Vagina (tissue), 2 donors: ENCODE measurements around the gene PTPN14. TPM values are rescaled to one million over a fixed set of nuclear protein-coding genes. Genes with fewer than 3 reads are reported as not detected.

ENCODE experiments used
- DNase-seq, 2 donors: peaks; one replicate each; pipeline ENCODE4 v3.0.0-alpha.2; 2017; ENCODE audit errors: extremely low spot score in 2 of 2
- H3K27ac ChIP-seq: fragments of 200-600 bp; sonication (generic); one replicate; pipeline ENCODE4 v1.5.1; 2019
- H3K27me3 ChIP-seq: fragments of 200-600 bp; sonication (generic); one replicate; pipeline ENCODE4 v1.5.1; 2019
- H3K36me3 ChIP-seq, 2 donors: fragments of 200-600 bp; sonication (generic); one replicate each; pipeline ENCODE4 v1.5.1; 2017 to 2019
- H3K4me1 ChIP-seq: fragments of 200-600 bp; sonication (generic); one replicate; pipeline ENCODE4 v1.5.1; 2019
- H3K4me3 ChIP-seq, 2 donors: fragments of 200-600 bp; sonication (generic); 1 replicate in 1 of 2; 2 replicates in 1 of 2; pipeline ENCODE4 v1.5.1; 2016 to 2019
- H3K9me3 ChIP-seq: fragments of 200-600 bp; sonication (generic); one replicate; pipeline ENCODE4 v1.5.1; 2019
- CTCF ChIP-seq, 3 experiments: fragments of 450-650 bp in 2 of 3; fragments of 200-600 bp in 1 of 3; sonication (generic) in 1 of 3; IDR thresholded peaks; one replicate each; pipeline ENCODE4 v1.5.1; 2017 to 2019; ENCODE audit warnings: antibody characterized with exemption in 3 of 3, mild to moderate bottlenecking in 2 of 3, moderate library complexity in 2 of 3
- POLR2A ChIP-seq, 2 donors: fragments of 450-650 bp; IDR thresholded peaks; one replicate each; pipeline ENCODE4 v1.6.1; 2017; ENCODE audit warnings: antibody characterized with exemption in 2 of 2, mild to moderate bottlenecking in 2 of 2, moderate library complexity in 2 of 2
- POLR2AphosphoS5 ChIP-seq, 2 donors: sonication (generic); formaldehyde crosslinking; IDR thresholded peaks; one replicate each; pipeline ENCODE4 v1.9.0; 2017; ENCODE audit warnings: antibody characterized with exemption in 2 of 2, mild to moderate bottlenecking in 2 of 2, low read depth in 1 of 2; ENCODE audit not compliant: insufficient read depth in 1 of 2
- intact Hi-C: fragments of 100-400 bp; cut with DNase I; formaldehyde crosslinking; loops from one replicate; pipeline ENCODE4 v1.15.1; 2023
- total RNA-seq: library from RNA; depleted of rRNA; stranded (reverse); fragments of >200 nt; gene quantifications from one replicate; pipeline ENCODE4 v1.2.3, GENCODE V29; 2016

PTPN14 gene
- total RNA-seq, 1 donor from 2014 or later, result 24.3 TPM

- TF ChIP-seq POLR2A (IDR thresholded peaks at IDR 0.05), result no peak
- TF ChIP-seq POLR2AphosphoS5 (IDR thresholded peaks at IDR 0.05; ENCODE audit: insufficient read depth in 1 of 2, low read depth in 1 of 2), result no peak
- TF ChIP-seq CTCF (IDR thresholded peaks at IDR 0.05), result no peak
- Histone ChIP-seq H3K4me1 (peaks cover 11% of the 10 kb centered on the region), H3K27ac (no peak overlapping the region), H3K36me3 (no peaks in the 10 kb centered on the region), H3K27me3 (no peaks in the 10 kb centered on the region), H3K9me3 (no peaks in the 10 kb centered on the region), H3K4me3 (no peak overlapping the region)
- no peak for DNase-seq
- intact Hi-C loops, result no loop called here
These were observed 125.0 kb downstream of the PTPN14 start for GRCh38 chr1:214426426-214426812.

- no peak for DNase-seq
- H3K27ac ChIP-seq, result no peak overlapping the region
- H3K4me3 ChIP-seq, result no peak overlapping the region
- H3K4me1 ChIP-seq, result peaks cover 16% of the 10 kb centered on the region
- intact Hi-C loops, result no loop called here
- no peak for TF ChIP-seq POLR2A (IDR thresholded peaks at IDR 0.05)
- TF ChIP-seq CTCF (IDR thresholded peaks at IDR 0.05), result no peak
- no peak for TF ChIP-seq POLR2AphosphoS5 (IDR thresholded peaks at IDR 0.05; ENCODE audit: insufficient read depth in 1 of 2, low read depth in 1 of 2)
- no peaks in the 10 kb centered on the region for H3K27me3 ChIP-seq
- H3K9me3 ChIP-seq, result no peaks in the 10 kb centered on the region
- H3K36me3 ChIP-seq, result no peaks in the 10 kb centered on the region
These were observed 125.5 kb downstream of the PTPN14 start for GRCh38 chr1:214425716-214426425.

- Histone ChIP-seq H3K9me3 (no peaks in the 10 kb centered on the region), H3K27ac (no peak overlapping the region), H3K27me3 (no peaks in the 10 kb centered on the region), H3K4me3 (no peak overlapping the region), H3K36me3 (no peaks in the 10 kb centered on the region), H3K4me1 (peaks cover 22% of the 10 kb centered on the region)
- TF ChIP-seq POLR2AphosphoS5 (IDR thresholded peaks at IDR 0.05; ENCODE audit: insufficient read depth in 1 of 2, low read depth in 1 of 2) (no peak), CTCF (IDR thresholded peaks at IDR 0.05) (no peak), POLR2A (IDR thresholded peaks at IDR 0.05) (no peak)
- no peak for DNase-seq
- intact Hi-C loops, result no loop called here
These were observed 126.3 kb downstream of the PTPN14 start for GRCh38 chr1:214425101-214425500.

- DNase-seq, result no peak
- H3K27ac ChIP-seq, result no peak overlapping the region
- intact Hi-C loops, result no loop called here
- TF ChIP-seq CTCF (IDR thresholded peaks at IDR 0.05) (no peak), POLR2AphosphoS5 (IDR thresholded peaks at IDR 0.05; ENCODE audit: insufficient read depth in 1 of 2, low read depth in 1 of 2) (no peak), POLR2A (IDR thresholded peaks at IDR 0.05) (no peak)
- peaks cover 41% of the 10 kb centered on the region for H3K4me1 ChIP-seq
- no peaks in the 10 kb centered on the region for H3K9me3 ChIP-seq
- H3K4me3 ChIP-seq, result no peak overlapping the region
- H3K27me3 ChIP-seq, result no peaks in the 10 kb centered on the region
- no peaks in the 10 kb centered on the region for H3K36me3 ChIP-seq
These were observed 128.4 kb downstream of the PTPN14 start for GRCh38 chr1:214423045-214423444.

- no peaks in the 10 kb centered on the region for H3K36me3 ChIP-seq
These were observed 129.2 kb downstream of the PTPN14 start for GRCh38 chr1:214422137-214422671.

More at GRCh38 chr1:214422137-214422671, 129.2 kb downstream of the PTPN14 start:
- H3K27me3 ChIP-seq, result no peaks in the 10 kb centered on the region
- H3K9me3 ChIP-seq, result no peaks in the 10 kb centered on the region
- TF ChIP-seq CTCF (IDR thresholded peaks at IDR 0.05) (no peak), POLR2A (IDR thresholded peaks at IDR 0.05) (no peak), POLR2AphosphoS5 (IDR thresholded peaks at IDR 0.05; ENCODE audit: insufficient read depth in 1 of 2, low read depth in 1 of 2) (no peak)
- no peak overlapping the region for H3K4me3 ChIP-seq
- H3K27ac ChIP-seq, result no peak overlapping the region
- DNase-seq, result no peak
- intact Hi-C loops, result no loop called here
- H3K4me1 ChIP-seq, result peaks cover 43% of the 10 kb centered on the region
